GM23248 (cell line): ENCODE data around the gene CMTM7. TPM values are rescaled to one million over a fixed set of nuclear protein-coding genes. Genes with fewer than 3 reads are reported as not detected.
A peak's percentile ranks its signal among the peaks of the same experiment; 100 is the strongest.

Experiments
- DNase-seq: peaks from one replicate; pipeline ENCODE4 v3.0.0-alpha.2; 2015
- H2AFZ ChIP-seq: fragments of 200-600 bp; sonication (generic); 2 replicates; pipeline ENCODE4 v1.6.1; 2016; ENCODE audit warnings: antibody characterized with exemption
- H3F3A ChIP-seq: fragments of 200-600 bp; sonication (generic); 2 replicates; pipeline ENCODE4 v1.6.1; 2016; ENCODE audit warnings: mild to moderate bottlenecking, antibody characterized with exemption, mixed run types; ENCODE audit not compliant: insufficient read depth
- H3K27ac ChIP-seq: fragments of 200-600 bp; sonication (generic); 2 replicates; pipeline ENCODE4 v1.5.1; 2016; ENCODE audit warnings: mild to moderate bottlenecking
- H3K27me3 ChIP-seq: fragments of 200-600 bp; sonication (generic); replicated peaks from 2 replicates; pipeline ENCODE4 v1.6.1; 2016; ENCODE audit warnings: mild to moderate bottlenecking; ENCODE audit not compliant: insufficient read depth
- H3K36me3 ChIP-seq: fragments of 200-600 bp; sonication (generic); 2 replicates; pipeline ENCODE4 v1.6.1; 2016; ENCODE audit warnings: low read depth, mild to moderate bottlenecking
- H3K4me1 ChIP-seq: fragments of 200-600 bp; sonication (generic); 2 replicates; pipeline ENCODE4 v1.6.1; 2016; ENCODE audit warnings: mild to moderate bottlenecking; ENCODE audit not compliant: insufficient read depth
- H3K4me2 ChIP-seq: fragments of 200-600 bp; sonication (generic); one replicate; pipeline ENCODE4 v1.6.1; 2016; ENCODE audit warnings: mild to moderate bottlenecking; ENCODE audit not compliant: unreplicated experiment
- H3K4me3 ChIP-seq: fragments of 200-600 bp; sonication (generic); 2 replicates; pipeline ENCODE4 v1.5.1; 2016; ENCODE audit warnings: mild to moderate bottlenecking
- H3K79me2 ChIP-seq: fragments of 200-600 bp; sonication (generic); 2 replicates; pipeline ENCODE4 v1.6.1; 2016; ENCODE audit warnings: mild to moderate bottlenecking; ENCODE audit not compliant: insufficient read depth
- H3K9ac ChIP-seq: fragments of 200-600 bp; sonication (generic); 2 replicates; pipeline ENCODE4 v1.6.1; 2016; ENCODE audit warnings: mild to moderate bottlenecking
- H3K9me2 ChIP-seq: fragments of 200-600 bp; sonication (generic); 2 replicates; pipeline ENCODE4 v1.6.1; 2016; ENCODE audit warnings: mixed run types, mild to moderate bottlenecking, moderate library complexity; ENCODE audit not compliant: insufficient read depth
- H3K9me3 ChIP-seq: fragments of 200-600 bp; sonication (generic); one replicate; pipeline ENCODE4 v1.6.1; 2017; ENCODE audit warnings: low read depth
- H4K20me1 ChIP-seq: fragments of 200-600 bp; sonication (generic); 2 replicates; pipeline ENCODE4 v1.6.0; 2016; ENCODE audit not compliant: insufficient read depth
- EZH2 ChIP-seq: fragments of 200-600 bp; sonication (generic); IDR thresholded peaks from 2 replicates; pipeline ENCODE4 v1.6.1; 2018; ENCODE audit warnings: antibody characterized with exemption, mild to moderate bottlenecking; ENCODE audit not compliant: insufficient read depth, poor library complexity, severe bottlenecking
- EZH2phosphoT487 ChIP-seq: fragments of 200-600 bp; sonication (generic); IDR thresholded peaks from 2 replicates; pipeline ENCODE4 v1.6.1; 2018; ENCODE audit warnings: antibody characterized with exemption, moderate library complexity, mild to moderate bottlenecking, low read depth; ENCODE audit not compliant: insufficient read depth
- WGBS, 2 experiments: methylation state at CpG; one replicate each; pipeline ENCODE4 v1.1.6; 2015 to 2017; ENCODE audit warnings: low lambda C conversion rate in 2 of 2, low coverage in 1 of 2; ENCODE audit errors: missing lambda C conversion rate in 2 of 2; 5-methylcytosine and 5-hydroxymethylcytosine counted together
- in situ Hi-C: fragments of 300-500 bp; cut with MboI; formaldehyde crosslinking; loops from 2 replicates; pipeline ENCODE4 v1.15.0; 2020
- polyA plus RNA-seq: library from polyadenylated mRNA; unstranded; fragments of >200 nt; fragmentation: Nextera tagmentation; extraction: Ambion mirVana; gene quantifications from 2 replicates; pipeline ENCODE4 v1.2.1, GENCODE V29; 2016
- total RNA-seq: library from RNA; depleted of rRNA; stranded (reverse); fragments of >200 nt; shearing (Covaris generic); gene quantifications from 2 replicates; pipeline ENCODE4 v1.2.3, GENCODE V29; 2014

CMTM7 gene
- total and polyA plus RNA-seq, 2 experiments from 2014 or later = 6.3 to 23.0 TPM

GRCh38 chr3:32399030-32399620 is 7.5 kb downstream of the CMTM7 start:
- peaks cover 5% of the 10 kb centered on the region for H3K4me1 ChIP-seq
- WGBS, 2 experiments = 50% methylated on average over 2 of the region's 2 CpGs
- in situ Hi-C loops = loop anchor here (25.0 kb wide), 1 partner anchor 263 kb away; no protein-coding TSS in a partner anchor
- no peak overlapping the region for H3K4me2 ChIP-seq
- TF ChIP-seq EZH2 (no peak), EZH2phosphoT487 (no peak)
- no peak overlapping the region for H3K9ac ChIP-seq
- DNase-seq = peak; percentile 72
- H3K36me3 ChIP-seq = no peaks in the 10 kb centered on the region
- peaks cover 13% of the 10 kb centered on the region; the same call in 1 of the 2 replicates for H3F3A ChIP-seq
- H3K4me3 ChIP-seq = no peak overlapping the region
- peaks cover 29% of the 10 kb centered on the region for H3K79me2 ChIP-seq
- H3K9me3 ChIP-seq = no peaks in the 10 kb centered on the region
- no peak overlapping the region for H3K27ac ChIP-seq
- no peaks in the 10 kb centered on the region for H4K20me1 ChIP-seq
- no peak overlapping the region for H2AFZ ChIP-seq
- no peaks in the 10 kb centered on the region for H3K9me2 ChIP-seq
- no peaks in the 10 kb centered on the region for H3K27me3 ChIP-seq

- Histone ChIP-seq H3K36me3 (no peaks in the 10 kb centered on the region), H3K27ac (peak overlapping the region; percentile 69), H3K9me3 (no peaks in the 10 kb centered on the region), H2AFZ (peak overlapping the region; percentile 87), H3K9ac (peak overlapping the region; percentile 77), H3K9me2 (no peaks in the 10 kb centered on the region), H3K4me1 (peaks cover 5% of the 10 kb centered on the region), H3F3A (peaks cover 5% of the 10 kb centered on the region; the same call in 1 of the 2 replicates), H3K4me3 (peak overlapping the region; percentile 71), H3K27me3 (no peaks in the 10 kb centered on the region), H3K4me2 (peak overlapping the region; percentile 83), H4K20me1 (no peaks in the 10 kb centered on the region), H3K79me2 (peaks cover 24% of the 10 kb centered on the region)
- DNase-seq = no peak
- TF ChIP-seq EZH2phosphoT487 (no peak), EZH2 (no peak)
- WGBS, 2 experiments = 18% methylated on average over 11 of the region's 11 CpGs
- in situ Hi-C loops = no loop called here
Observed at GRCh38 chr3:32401126-32401525, 9.5 kb downstream of the CMTM7 start.

- H3K4me1 ChIP-seq = peaks cover 5% of the 10 kb centered on the region
- peak; percentile 88 for DNase-seq
- H3K36me3 ChIP-seq = no peaks in the 10 kb centered on the region
- TF ChIP-seq EZH2phosphoT487 (no peak), EZH2 (no peak)
- peaks cover 24% of the 10 kb centered on the region for H3K79me2 ChIP-seq
- peak overlapping the region; percentile 71 for H3K4me3 ChIP-seq
- in situ Hi-C loops = no loop called here
- H2AFZ ChIP-seq = peak overlapping the region; percentile 87
- no peaks in the 10 kb centered on the region for H3K27me3 ChIP-seq
- H3K9me3 ChIP-seq = no peaks in the 10 kb centered on the region
- WGBS, 2 experiments = 1 to 3% methylated on average over 27 to 32 of the region's 41 CpGs
- H3K27ac ChIP-seq = peak overlapping the region; percentile 69
- H3K9me2 ChIP-seq = no peaks in the 10 kb centered on the region
- peak overlapping the region; percentile 83 for H3K4me2 ChIP-seq
- peak overlapping the region; percentile 77 for H3K9ac ChIP-seq
- peaks cover 5% of the 10 kb centered on the region; the same call in 1 of the 2 replicates for H3F3A ChIP-seq
- no peaks in the 10 kb centered on the region for H4K20me1 ChIP-seq
Observed at GRCh38 chr3:32401556-32402081, 10.0 kb downstream of the CMTM7 start.

GRCh38 chr3:32403663-32404062 is 12.0 kb downstream of the CMTM7 start:
- no peak overlapping the region for H3K4me3 ChIP-seq
- no peak for DNase-seq
- TF ChIP-seq EZH2phosphoT487 (no peak), EZH2 (no peak)
- H3K79me2 ChIP-seq = peaks cover 24% of the 10 kb centered on the region
- in situ Hi-C loops = no loop called here
- no peak overlapping the region for H3K27ac ChIP-seq
- H2AFZ ChIP-seq = no peak overlapping the region
- no peak overlapping the region for H3K4me2 ChIP-seq
- peaks cover 5% of the 10 kb centered on the region for H3K4me1 ChIP-seq
- H3F3A ChIP-seq = peaks cover 5% of the 10 kb centered on the region; the same call in 1 of the 2 replicates
- 92% methylated on average over 3 of the region's 3 CpGs for WGBS, 2 experiments
- no peaks in the 10 kb centered on the region for H3K36me3 ChIP-seq
- H3K9ac ChIP-seq = no peak overlapping the region
- no peaks in the 10 kb centered on the region for H3K9me3 ChIP-seq
- H3K9me2 ChIP-seq = no peaks in the 10 kb centered on the region
- no peaks in the 10 kb centered on the region for H4K20me1 ChIP-seq
- H3K27me3 ChIP-seq = no peaks in the 10 kb centered on the region
